GM18499 (cell line): ENCODE results near the gene ALDH9A1.
"Not testable (repeated sequence)": the region's sequence is repeated elsewhere in the genome, so short reads cannot be mapped to it uniquely, and the experiment has no call there.

ENCODE experiments used
- ATAC-seq: cut with Tn5 transposase; IDR thresholded peaks from one replicate; pipeline ENCODE4 v1.9.1; 2021; ENCODE audit warnings: moderate number of reproducible peaks; ENCODE audit not compliant: insufficient read depth, unreplicated experiment

The ALDH9A1 gene

DNA sequence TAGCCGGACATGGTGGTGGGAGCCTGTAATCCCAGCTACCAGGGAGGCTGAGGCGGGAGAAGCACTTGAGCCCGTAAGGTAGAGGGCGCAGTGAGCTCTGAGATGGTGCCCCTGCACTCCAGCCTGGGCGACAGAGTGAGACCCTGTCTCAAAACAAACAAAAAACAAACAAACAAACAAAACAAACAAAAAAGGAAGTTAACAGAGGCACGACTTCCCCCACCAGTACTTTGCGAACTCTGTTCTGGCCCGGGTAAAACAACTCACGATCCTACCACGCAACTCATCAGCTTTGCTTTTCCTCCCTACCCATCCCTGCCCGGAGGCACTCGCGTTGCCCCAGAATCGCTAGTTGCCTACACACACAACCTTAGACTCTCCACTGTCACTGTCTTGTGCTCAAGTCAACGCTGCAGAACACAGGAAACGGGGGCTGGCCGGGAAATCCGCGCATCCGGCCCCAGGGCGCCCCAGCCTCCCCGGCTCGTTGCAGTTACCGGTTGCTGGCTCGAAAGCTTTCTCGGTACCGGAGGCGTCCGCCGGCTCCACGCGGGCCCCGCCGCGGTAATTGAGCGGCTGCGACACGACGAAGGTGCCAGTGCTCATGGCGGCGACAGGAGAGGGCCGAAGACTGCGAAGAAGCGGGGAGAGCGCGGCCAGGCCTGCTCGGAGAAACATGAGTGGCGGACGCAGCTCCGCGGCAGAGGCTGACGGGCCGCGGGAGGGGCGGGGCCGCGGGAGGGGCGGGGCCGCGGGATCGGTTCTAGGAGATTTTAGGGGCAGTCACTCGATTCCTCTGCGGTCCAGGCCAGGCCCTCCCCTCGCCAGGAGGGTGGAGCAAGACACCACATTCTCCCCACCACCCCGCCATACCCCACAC lies at the start of gene ALDH9A1:
TSS of gene ALDH9A1 (minus strand) at position 682 of the 880 bp plus-strand sequence. CDS start at position 678, 4 bp downstream.
- ATAC-seq = peak; percentile 75

DNA sequence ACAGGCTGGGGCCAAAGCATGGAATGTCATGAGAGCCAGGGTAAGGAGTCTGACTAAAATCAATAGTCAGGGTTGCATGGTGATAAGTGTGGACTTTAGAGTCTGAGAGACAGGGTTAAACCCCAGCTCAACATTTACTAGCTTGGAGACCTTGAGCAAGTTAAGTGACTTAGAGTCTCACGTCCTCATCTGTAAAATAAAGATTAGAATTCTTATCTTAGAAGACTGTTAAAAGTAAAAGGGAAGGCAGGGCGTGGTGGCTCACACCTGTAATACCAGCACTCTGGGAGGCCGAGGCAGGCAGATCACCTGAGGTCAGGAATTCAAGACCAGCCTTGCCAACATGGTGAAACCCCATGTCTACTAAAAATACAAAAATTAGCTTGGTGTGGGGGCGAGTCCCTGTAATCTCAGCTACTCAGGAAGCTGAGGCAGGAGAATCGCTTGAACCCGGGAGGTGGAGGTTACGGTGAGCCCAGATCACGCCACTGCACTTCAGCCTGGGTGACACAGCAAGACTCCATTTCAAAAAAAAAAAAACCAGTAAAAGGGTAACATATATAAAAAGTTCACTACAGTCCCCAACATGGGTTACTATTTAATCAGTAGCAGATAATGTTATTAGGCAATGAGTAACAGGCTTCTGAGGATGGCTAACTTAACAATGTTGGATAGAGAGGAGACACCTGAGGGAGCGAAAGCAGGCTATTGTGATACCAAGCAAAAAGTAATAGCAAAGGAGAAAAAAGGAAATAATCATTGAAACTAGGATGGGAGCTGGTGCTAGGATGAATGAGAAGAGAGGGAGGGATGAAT lies 49.5 kb upstream of the ALDH9A1 start:
- ATAC-seq = no peak

DNA sequence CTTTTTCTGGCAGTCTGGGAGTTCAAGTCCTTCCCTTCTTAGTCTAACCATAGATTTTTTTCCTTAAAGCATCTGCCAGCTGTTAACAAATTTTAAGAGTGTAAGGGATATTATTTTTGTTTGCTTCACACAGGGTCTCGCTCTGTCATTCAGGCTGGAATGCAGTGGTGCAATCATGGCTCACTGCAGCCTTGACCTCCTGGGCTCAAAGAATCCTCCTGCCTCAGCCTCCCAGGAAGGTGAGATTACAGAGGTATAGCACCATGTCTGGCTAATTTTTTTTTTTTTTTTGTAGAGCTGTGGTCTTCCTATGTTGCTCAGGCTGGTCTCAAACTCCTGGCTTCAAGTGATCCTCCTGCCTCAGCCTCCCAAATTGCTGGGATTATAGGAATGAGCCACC lies 46.6 kb upstream of the ALDH9A1 start:
- not testable (repeated sequence) for ATAC-seq

DNA sequence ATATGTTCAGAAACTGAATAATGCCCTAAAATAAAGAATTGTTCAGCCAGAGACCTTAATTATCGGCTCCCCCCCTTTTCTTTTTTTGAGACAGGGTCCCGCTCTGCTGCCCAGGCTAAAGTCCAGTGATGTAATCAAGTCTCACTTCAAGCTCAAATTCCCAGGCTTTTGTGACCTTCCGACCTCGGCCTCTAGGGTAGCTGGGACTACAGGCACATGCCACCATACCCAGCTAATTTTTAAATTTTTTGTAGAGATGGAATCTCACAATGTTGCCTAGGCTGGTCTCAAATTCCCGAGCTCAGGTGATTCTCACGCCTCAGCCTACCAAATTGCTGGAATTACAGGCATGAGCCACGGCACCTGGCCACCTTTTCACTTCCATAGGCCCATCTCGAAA lies 43.8 kb upstream of the ALDH9A1 start:
- no peak for ATAC-seq

DNA sequence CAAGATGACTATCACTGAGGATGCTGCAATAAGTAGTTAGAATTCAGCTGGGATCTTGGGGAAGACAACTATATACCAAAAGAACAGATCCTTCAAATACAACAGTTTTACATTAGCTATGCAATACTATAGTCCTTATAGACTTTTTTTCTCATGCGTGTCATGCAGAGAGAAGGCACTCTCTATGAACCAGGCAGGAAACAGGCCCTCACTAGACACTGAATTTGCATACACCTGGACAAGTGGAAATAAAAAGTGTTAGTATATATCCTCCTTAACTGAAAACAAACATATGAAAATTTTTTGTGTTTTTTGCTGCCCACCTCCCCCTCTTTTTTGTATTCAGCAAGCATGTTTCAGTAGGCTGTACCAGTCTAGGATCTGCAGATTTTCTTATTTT lies 40.4 kb upstream of the ALDH9A1 start:
- ATAC-seq = peak; percentile 96

DNA sequence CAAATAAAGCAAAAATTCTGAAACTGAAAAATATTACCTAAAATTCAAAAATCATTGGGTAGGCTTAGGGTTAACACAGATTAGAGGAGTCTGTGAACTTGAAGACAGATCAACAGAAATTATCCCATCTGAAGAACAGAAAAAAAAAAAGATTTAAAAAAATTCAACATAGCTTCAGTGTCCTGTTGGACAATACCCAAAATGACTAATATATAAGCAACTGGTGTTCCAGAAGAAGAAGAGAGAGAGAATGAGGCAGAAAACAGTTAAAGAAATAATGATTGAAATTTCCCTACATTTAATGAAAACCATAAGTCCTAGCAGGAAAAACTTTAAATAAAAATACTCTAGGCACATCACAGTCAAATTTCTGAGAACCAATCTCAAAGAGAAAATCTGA lies 38.8 kb upstream of the ALDH9A1 start:
- no peak for ATAC-seq

DNA sequence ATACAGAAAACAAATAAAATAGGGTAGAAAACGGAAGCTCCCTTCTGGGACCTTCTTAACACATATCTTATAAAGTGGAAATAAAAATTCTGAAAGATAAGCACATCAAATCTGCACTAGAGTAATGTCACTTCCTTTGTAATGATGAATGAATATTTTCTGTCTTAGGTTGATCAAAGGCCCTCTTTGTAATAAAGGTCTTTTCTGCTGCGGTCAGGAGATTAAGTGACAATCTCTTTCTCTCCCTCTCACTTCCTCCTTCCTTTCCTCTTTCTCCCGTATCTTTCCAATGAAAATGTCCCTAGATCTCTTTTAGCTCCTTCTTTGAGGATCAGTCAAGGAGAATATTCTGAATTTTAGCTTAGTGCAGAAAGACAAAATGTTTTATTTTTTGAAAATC lies 36.5 kb upstream of the ALDH9A1 start:
- ATAC-seq = no peak

DNA sequence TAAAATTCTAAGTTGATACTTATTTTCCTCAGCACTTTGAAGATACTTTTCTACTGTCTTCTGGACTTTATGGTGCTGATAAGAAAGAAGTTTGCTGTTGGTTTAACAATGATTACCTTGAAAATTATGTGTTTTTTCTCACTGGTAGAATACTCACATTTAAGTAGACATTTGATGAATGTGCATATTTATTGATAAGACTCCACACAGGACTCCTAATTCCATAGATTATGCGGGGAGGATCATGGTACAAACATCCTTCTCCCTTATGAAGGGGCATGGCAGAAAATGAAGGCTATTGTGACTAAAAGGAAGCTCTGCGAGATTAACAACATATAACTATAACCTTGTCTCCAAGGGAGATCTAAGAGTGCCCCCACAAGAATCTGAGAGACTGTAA lies 28.5 kb upstream of the ALDH9A1 start:
- ATAC-seq = no peak

DNA sequence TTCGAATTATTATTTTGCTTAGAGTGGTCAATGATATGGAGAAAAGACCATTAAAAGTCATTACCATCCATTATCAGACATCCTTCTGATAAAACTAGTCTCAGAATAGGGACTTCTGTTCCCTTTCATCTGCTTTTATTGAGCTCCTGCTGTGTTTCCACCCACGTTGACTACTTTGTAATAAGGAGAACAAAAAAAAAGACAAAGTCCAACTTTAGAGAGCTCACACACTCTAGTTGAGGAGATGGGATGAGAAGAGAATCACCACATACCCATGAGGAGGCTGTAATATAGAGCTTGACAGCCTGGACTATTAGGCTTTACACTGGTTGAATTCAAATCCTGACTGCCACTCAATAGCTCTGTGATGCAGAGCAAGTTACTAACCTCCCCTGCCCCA lies 27.8 kb upstream of the ALDH9A1 start:
- ATAC-seq = no peak

DNA sequence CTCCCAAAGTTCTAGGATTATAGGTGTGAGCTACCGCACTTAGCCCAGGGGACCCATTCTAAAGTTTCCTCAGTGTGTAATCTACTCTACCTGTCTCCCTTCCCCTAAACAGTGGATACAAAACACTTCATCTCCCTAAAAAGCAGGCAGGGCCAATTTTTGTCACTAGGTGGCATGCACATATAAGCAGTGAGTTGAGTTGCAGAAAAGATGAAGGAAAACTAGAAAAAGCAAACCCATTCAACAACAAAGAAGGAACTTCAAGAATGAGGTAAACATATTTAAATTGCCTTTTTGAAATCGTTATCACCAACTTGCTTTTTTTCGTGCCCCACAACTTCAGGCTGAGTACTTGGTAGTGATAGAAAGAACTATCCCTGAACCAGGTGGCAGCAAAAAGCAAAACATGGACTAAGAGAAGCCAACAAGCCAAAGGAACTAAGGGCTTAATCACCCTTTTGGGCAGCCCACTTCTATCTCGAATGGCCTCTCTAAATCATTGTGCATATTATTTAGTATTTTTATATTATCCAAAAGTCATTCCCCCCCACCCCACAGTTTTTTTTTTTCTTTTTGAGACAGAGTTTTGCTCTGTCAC lies 19.7 kb upstream of the ALDH9A1 start:
- ATAC-seq = no peak

DNA sequence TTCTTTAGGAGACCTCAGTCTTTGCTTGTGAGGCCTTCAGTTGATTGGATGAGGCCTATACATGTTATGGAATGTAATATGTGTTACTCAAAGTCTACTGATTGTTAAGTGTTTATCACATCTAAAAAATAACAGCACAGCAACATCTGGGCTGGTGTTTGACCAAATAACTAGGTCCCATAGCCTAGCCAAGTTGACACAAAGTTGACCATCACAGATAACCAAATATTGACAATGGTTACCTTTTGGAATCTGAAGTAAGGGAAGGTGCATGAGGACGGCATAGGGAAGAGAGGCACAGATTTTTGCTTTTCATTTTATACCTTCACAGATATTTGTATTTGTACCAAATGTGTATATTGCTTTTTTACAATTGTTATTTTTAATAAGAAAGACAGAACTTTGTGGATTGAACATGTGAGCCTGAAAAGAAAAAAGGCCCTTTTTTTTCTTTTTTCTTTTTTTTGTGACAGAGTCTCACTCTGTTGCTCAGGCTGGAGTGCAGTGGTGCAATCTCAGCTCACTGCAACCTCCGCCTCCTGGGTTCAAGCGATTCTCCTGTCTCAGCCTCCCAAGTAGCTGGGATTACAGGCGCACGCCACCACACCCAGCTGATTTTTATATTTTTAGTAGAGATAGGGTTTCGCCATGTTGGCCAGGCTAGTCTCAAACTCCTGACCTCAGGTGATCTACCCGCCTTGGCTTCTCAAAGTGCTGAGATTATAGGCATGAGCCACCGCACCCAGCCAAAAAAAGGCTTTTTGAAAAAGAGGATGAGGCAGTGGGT lies 18.1 kb upstream of the ALDH9A1 start:
- not testable (repeated sequence) for ATAC-seq

DNA sequence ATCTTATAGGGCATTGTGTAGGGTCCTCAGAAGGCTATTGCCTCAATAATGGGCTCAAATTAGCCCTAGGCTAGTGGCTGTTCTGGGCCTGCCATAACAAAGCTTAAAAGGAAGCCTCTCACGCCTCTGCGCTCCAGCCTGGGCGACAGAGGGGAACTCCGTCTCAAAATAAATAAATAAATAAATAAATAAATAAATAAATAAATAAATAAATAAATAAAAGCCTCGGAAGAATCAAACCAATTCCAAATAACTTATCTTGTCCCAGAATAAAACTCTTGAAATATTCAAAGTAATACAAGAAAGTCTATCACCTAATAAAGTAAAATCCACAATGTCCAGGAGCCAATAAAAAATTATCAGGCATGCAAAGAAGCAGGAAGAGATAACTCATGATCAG lies 14.4 kb upstream of the ALDH9A1 start:
- no peak for ATAC-seq

DNA sequence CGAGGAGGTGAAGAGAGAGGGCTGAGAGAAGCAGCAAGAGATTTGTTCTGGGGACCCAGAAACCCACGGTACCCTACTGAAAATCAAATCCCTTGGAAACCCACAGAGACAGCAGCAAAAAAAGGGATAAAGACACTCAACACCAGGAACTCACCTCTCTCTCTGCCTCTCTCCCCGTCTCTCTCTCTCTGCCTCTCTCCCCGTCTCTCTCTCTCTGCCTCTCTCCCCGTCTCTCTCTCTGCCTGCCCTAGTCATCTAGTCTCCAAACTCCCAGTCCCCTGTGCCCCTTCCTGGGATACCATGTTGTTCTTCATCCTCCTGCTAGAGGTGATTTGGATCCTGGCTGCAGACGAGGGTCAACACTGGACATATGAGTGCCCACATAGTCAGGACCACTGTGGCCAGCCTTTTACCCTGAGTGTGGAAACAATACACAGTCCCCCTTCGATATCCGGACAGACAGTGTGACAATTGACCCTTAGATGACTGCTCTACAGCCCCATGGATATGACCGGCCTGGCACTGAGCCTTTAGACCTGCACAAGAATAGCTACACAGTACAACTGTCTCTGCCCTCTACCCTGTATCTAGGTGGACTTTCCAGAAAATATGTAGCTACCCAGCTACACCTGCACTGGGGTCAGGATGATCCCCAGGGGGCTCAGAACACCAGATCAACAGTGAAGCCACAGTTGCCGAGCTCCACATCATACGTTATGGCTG lies 9.8 kb upstream of the ALDH9A1 start:
- no peak for ATAC-seq

DNA sequence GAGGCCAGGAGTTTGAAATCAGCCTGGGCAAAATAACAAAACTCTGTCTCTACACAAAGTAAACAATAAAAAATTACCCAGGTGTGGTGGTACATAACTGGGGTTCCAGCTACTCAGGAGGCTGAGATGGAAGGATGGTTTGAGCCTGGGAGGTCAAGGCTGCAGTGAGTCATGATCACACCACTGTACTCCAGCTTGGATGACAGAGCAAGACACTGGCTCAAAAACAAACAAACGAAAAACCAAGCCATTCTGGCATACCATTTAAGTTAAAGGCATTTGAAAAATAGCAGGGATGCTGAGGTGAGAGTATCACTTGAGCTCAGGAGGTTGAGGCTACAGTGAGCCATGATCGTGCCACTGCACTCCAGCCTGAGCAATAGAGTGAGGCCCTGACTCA lies 5.3 kb upstream of the ALDH9A1 start:
- ATAC-seq = no peak

DNA sequence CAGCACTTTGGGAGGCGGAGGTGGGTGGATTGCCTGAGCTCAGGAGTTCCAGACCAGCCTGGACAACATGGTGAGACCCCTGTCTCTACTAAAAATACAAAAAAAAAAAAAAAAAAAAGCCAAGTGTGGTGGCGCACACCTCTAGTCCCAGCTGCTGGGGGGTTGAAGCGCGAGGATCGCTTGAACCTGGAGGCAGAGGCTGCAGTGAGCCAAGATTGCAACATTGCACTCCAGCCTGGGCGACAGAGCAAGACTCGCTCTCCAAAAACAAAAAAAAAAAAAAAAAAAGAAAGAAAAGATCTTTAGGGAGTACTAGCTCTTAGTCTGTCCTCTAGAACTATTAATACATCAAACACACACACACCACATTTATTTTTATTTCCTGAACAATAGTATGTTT lies 3.6 kb upstream of the ALDH9A1 start:
- not testable (repeated sequence) for ATAC-seq

DNA sequence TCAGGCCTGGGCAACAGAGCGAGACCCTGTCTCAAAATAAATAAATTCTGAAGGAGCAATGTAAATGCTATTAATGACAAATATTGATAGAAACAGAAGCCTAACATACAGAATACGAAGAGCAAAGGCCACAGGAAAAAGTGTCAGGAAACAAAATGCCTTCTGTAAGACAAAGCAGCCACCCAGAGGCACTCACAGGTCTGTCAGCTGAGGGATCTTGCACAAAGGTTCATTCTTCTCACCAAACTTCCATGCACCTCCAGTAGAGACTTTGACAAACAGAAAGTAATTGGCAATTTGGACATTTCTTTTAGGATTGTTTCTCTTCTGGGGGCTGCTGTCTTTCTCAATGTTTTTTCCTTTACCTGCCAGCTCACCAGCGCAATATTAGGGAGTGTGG lies 1.2 kb upstream of the ALDH9A1 start:
- ATAC-seq = no peak

DNA sequence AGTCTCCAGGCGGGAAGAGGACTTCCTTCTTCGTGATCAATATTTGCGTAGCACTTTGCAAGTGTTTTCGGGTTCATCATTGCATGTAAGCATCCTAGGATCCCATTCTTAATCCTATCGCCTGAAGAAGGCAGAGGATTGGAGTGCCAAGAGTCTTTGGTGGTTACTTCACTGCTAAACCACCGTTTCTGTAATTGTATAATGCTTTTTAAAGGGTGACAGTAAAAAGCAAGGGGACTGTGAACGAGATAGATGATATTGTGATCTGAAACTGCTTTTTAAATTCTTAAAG lies 345 bp upstream of the ALDH9A1 start:
- peak; percentile 6 for ATAC-seq

DNA sequence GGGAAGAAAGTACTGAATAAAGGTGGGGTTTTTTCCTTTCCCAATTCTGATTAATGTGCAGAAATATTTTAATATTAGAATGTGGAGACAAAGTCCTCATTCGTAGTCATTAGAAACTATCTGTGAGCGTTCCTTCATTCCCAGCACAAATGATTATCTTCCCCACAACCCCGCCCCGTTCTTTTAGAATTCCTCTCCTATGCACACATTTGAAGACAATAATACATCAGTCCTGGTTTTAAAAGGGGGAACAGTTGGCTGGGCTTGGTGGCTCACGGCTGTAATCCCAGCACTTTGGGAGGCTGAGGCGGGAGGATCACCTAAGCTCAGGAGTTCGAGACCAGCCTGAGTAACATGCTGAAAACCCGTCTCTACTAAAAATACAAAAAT lies 876 bp downstream of the ALDH9A1 start:
- ATAC-seq = no peak

DNA sequence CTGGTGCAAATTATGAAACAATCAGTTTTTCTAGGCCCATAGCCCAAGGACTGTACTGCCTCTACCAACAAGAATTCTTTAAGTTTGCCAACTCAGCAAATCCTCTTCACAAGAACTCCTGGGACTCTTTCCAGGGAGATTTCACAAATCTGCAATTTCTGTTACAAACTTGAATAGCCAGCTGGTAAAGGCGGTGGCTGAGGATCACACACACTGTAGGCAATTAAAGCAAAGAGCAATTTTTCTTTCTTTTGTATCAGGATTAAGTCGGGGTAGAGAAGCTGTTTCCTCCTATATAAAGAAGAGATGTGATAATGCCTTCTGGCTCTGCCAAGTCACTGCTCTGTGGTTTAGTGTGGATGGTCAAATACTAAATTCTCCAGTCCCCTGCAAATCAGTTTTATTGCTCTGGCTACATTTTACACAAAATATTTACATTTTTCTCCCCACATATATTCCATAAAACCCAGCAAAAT lies 1.7 kb downstream of the ALDH9A1 start:
- no peak for ATAC-seq

DNA sequence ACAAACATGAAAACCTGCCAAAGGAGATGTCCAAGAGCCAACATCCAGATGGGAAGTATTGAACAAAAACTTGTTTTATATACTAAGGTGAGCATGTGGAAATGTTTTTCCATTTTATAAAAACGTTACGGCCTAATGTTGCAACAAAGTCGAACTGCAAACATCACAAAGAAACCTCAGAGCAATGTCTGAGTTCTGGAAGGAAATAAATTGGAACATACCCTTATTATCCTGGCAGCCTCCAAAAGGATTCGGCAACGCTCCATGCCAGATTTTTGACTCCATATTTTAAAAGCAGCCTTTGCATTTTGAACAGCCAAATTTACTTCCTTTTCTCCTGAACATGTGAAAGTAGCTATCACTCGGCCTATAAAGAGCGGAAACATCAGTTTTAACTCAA lies 3.3 kb downstream of the ALDH9A1 start:
- no peak for ATAC-seq
